NOMO-1 (cell line): ENCODE measurements around the gene PSKH1.

Experiments
- DNase-seq, 2 experiments: peaks; one replicate each; lab custom pipeline; 2025; ENCODE audit not compliant: unreplicated experiment in 2 of 2; lab: John Stamatoyannopoulos, UW

PSKH1 gene

DNA sequence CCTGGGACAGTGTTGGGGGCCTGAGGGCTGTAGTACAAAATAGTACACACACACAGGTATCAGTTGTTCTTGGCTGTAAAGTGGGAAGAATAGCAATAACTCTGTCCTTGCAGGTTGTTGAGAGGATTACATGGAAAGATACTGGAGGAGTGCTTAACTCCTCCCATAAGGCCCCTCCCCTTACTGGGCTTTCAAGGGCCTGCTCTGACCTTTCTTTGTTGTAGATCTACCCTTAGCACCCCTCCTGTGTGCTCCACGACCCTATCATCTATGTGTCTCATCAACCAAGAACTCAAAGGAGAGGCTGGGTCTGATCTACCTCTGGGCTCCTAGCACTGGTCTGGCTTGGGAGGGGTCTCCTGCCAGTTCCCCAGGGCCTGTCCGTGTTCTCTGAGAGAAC is 28.5 kb upstream of the PSKH1 start:
- DNase-seq, result no peak

DNA sequence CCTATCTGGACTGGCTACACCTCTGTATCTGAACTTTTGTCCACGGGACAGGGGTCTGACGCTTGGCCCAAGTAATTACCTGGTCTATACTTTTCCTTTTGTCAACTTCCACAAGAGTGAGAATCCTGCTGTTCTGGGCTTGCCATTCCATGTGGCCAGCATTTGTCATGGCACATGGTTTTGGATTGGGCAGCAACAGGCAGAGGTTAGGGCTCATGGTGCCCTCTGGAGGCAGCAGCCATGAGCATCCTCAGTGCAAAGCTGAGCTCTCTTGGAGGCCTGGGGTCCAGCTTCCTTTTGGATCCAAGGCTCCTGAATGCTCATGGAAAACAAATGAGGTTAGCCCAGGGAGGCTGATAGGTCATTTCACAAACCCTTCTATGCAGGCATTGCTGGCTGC is 27.7 kb upstream of the PSKH1 start:
- DNase-seq, result peak in 1 of 2 experiments; percentile 5

DNA sequence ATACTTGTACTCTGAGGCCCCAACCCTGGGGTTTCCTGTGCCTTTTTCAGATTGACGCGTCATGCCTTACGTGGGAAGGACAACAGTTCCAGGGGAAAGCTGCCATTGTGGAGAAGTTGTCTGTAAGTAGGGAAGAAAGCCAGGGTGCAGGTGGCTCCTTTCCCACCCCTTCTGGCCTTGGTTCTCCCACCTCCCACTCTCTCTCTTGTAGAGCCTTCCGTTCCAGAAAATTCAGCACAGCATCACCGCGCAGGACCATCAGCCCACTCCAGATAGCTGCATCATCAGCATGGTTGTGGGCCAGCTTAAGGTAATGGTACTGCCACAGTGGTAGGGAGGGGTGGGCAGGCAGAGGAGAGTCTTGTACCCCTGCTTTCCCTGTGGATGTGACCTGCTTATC is 24.8 kb upstream of the PSKH1 start:
- no peak for DNase-seq

DNA sequence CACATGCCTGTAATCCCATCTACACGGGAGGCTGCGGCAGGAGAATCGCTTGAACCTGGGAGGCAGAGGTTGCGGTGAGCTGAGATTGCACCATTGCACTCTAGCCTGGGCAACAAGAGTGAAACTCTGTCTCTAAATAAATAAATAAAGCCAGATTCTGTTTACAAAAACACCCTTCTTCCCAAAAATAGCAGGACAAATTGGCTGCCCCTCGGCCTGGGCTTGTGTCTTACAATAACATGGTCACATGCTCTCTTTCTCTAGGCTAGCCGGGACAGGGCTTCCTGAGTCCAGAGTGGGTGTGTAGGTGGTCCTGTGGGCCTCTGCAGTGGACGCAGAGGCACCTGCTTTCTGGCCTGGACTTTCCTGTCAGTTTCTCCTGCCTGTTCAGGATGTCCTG is 23.4 kb upstream of the PSKH1 start:
- no peak for DNase-seq

DNA sequence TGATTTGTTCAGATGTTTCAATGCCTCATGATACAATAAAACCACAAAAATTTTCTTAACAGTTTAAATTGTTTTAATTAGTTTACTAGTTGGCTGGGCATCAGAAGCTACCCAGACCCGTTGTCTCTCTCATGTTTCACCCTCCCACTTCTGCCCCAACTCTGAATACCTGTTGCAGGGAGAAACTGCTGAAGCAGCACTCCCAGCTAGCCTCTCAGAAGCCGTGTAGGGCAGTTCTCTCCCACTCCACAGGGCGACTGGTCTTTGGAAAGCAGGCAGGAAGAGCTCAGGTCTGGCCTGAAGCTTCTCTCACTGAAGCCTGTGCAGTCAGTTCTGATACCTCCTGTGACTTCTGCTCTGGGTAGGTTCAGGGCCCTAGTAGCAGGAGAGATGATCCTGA is 21.8 kb upstream of the PSKH1 start:
- DNase-seq, result no peak

DNA sequence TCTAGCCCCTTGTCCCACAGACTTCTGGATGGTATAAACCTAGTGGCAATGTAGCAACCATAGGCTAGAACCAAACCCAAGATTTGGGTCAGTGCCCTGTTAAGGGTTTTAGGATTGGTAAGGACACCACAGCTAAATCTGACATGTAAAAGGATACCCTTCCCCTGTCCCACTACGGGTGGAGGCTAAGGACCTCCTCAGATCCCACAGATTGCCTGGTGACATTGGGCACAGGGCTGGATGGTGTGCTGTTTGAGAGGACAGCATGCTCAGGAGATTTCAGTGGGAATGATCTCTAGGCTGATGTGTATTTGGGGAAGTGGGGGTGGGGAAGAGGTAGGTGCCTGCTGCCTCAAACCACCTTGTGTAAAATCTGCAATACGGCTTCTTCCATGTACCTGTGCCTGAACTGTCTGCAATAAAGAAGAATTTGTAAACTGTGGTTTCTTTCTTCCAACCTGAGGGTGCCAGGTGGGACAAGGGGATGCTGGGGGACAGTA is 20.9 kb upstream of the PSKH1 start:
- DNase-seq, result no peak

DNA sequence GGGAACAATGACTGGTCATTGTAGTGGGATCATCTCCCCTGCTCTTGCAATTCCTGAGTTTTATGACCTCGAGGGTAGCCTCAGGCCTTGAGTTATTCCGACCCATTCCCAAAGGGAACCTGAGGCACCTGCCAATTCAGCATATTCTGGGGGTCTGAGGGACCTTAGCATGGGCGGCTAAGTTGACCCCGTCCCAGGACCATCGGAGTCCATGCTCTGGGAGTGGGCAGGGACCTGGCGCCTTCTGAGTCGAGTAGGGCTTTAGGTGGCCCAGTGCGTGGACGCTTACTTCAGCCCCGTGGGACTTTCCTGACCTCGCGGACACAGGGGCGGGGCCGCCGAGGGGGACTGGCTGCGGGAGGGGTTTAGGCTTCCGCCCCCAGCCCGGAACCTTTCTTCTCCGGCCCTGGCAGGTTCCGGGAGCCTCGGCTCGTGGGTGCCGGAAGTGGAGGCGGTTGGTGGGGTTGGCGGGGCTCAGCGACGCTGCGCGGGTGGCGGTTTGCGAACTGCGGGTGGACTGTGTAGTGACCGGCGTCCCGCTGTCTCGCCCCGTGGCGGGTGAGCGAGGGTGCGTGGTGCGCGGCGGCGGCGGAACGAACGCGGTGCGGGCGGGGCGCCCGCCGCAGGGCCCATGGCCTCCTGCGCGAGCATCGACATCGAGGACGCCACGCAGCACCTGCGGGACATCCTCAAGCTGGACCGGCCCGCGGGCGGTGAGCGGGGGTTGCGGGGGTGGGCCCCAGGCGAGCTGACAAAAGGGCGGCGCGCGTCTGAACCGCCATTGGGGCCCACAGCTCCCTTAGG is 20.2 kb upstream of the PSKH1 start, which contains the start of gene EDC4:
Gene EDC4, plus strand, starts transcription at position 422 of the 804 bp plus-strand sequence. Its CDS starts 210 bp downstream, at position 632.
- peak; percentile 46 to 75 for DNase-seq

DNA sequence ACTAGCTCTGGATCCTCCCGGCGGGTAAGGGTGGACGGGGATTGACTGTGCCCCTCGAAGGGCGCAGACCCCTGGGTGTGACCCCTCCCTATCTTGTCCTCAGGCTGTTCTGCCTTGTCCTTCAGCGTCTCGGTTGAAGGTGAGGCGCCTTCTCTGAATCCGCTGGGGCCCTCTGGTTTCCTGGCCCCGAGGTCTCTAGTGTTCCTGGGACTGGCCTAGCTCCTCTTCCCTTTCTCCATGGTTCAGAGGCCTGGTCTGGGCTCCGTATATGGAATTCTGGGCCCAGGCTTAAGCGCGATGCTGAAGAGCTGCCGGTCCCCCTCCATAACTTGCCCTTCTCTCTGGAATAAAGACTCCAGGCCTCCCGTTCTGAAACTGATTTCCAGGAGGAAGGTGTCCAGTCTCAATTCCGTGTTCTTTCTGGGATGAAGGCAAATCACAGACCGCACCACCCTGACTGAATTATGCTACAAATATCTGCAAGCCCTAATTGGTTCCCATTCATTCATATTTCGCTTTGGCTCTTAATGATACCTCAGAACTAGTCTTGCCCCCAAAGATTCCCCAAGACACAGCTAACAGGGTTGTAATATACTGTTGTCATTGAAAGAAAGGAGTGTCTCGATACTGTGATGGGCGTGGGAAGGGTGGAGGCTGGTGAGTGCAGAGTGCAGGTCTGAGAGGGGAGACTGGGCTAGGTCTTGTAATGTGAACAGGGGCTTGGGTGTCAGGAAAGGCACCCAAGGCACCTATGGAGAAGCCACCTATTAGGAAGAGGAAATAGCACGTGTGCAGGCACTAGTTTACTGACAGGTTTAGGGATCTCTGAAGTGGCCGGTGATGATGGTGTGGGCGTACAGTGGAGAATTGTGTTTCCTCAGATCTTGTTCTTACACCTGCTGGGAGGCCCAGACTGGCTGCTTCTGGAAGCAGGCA is 19.4 kb upstream of the PSKH1 start:
- DNase-seq, result no peak

DNA sequence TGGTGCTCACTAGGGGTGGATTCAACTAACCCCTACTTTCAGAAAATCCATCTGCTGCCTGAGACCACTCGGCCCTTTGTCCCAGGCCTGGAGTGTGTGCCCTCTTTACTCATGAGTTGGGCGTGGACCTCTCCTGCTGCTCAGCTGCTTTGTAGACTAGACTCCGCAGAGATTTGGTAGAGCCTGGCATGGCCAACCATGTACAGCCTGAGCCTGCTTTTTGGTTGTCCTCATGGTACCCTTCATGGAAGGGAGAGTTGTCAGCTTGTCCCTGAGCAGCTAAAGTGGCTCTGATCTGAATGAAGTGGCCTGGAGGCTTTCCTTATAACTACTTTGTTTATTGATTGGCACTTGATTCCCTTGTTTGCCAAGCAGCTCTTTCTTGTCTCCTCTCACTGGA is 18.7 kb upstream of the PSKH1 start:
- no peak for DNase-seq

DNA sequence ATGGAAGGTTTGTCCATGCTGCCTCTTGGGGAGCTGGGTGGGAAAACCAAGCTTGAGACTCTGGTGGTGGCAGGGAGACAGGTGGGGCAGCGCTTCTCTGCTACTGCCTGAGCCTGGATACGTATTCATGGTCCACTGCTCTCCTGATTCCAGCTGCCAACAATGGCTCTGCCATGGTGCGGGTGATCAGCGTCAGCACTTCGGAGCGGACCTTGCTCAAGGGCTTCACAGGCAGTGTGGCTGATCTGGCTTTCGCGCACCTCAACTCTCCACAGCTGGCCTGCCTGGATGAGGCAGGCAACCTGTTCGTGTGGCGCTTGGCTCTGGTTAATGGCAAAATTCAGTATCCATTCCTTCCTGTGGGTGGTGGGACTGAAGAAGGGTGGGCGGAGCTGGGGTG is 16.0 kb upstream of the PSKH1 start:
- DNase-seq, result no peak

DNA sequence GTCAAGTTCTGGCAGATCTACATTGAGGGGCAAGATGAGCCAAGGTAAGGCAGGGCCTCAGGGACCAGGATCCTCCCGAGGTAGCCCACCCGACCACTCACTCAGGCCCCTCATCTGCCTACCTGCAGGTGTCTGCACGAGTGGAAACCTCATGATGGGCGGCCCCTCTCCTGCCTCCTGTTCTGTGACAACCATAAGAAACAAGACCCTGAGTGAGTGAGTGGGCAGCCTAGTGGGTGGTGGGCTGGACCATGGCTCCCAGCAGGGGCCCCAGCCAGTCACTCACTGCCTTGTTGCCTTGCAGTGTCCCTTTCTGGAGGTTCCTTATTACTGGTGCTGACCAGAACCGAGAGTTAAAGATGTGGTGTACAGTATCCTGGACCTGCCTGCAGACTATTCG is 14.8 kb upstream of the PSKH1 start:
- DNase-seq, result no peak

DNA sequence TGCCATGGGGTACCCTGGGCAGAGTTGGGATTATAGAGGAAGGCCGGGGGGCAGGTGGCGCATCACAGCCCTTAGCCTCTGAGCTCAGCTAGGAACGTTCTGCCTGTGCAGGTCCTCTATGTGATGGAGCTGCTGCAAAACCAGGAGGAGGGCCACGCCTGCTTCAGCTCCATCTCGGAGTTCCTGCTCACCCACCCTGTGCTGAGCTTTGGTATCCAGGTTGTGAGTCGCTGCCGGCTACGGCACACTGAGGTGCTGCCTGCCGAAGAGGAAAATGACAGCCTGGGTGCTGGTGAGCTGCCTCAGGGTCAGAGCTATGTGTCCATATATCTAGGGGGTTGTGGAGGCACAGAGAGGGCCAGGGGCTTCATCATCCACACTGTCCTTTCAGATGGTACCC is 14.2 kb upstream of the PSKH1 start:
- no peak for DNase-seq

DNA sequence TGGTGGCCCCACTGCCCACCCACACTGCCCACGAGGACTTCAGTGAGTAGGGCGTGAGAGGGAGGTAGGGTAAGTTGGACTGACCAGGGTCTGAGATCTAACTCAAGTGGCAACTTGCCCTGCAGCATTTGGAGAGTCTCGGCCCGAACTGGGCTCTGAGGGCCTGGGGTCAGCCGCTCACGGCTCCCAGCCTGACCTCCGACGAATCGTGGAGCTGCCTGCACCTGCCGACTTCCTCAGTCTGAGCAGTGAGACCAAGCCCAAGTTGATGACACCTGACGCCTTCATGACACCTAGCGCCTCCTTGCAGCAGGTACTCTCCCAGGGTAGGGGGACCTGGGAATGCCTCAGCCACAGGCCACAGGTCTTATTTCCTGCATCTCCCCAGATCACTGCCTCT is 13.6 kb upstream of the PSKH1 start:
- DNase-seq, result no peak

DNA sequence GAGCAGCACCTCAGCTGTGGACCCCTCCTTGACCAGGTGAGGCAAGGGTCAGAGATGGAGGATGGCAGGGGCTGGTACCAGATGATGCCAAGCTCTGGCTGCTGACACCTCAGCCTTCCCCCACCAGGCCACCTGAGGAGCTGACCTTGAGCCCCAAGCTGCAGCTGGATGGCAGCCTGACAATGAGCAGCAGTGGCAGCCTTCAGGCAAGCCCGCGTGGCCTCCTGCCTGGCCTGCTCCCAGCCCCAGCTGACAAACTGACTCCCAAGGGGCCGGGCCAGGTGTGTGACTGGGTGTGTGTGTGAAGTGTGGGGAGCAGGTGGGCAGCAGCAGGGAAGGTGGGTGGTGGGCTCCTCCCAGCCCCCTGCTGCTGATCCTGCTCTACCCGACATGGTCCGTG is 13.1 kb upstream of the PSKH1 start:
- no peak for DNase-seq

DNA sequence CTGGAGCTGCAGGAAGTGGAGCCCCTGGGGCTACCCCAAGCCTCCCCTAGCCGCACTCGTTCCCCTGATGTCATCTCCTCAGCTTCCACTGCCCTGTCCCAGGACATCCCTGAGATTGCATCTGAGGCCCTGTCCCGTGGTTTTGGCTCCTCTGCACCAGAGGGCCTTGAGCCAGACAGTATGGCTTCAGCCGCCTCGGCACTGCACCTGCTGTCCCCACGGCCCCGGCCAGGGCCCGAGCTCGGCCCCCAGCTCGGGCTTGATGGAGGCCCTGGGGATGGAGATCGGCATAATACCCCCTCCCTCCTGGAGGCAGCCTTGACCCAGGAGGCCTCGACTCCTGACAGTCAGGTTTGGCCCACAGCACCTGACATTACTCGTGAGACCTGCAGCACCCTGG is 12.5 kb upstream of the PSKH1 start:
- no peak for DNase-seq

DNA sequence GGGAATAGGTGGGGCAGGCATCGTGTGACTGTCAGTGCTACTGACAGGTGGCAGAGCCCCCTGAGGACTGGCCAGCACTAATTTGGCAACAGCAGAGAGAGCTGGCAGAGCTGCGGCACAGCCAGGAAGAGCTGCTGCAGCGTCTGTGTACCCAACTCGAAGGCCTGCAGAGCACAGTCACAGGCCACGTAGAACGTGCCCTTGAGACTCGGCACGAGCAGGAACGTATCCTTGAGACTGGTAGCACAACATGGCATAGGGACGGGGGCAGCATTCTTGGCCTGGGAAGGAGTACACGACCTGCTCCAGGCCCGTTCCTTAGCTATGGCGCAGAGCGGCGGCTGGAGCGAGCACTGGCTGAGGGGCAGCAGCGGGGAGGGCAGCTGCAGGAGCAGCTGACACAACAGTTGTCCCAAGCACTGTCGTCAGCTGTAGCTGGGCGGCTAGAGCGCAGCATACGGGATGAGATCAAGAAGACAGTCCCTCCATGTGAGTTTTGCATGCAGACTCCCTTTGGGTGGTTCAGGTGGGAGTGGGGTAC is 11.4 kb upstream of the PSKH1 start:
- DNase-seq, result no peak

DNA sequence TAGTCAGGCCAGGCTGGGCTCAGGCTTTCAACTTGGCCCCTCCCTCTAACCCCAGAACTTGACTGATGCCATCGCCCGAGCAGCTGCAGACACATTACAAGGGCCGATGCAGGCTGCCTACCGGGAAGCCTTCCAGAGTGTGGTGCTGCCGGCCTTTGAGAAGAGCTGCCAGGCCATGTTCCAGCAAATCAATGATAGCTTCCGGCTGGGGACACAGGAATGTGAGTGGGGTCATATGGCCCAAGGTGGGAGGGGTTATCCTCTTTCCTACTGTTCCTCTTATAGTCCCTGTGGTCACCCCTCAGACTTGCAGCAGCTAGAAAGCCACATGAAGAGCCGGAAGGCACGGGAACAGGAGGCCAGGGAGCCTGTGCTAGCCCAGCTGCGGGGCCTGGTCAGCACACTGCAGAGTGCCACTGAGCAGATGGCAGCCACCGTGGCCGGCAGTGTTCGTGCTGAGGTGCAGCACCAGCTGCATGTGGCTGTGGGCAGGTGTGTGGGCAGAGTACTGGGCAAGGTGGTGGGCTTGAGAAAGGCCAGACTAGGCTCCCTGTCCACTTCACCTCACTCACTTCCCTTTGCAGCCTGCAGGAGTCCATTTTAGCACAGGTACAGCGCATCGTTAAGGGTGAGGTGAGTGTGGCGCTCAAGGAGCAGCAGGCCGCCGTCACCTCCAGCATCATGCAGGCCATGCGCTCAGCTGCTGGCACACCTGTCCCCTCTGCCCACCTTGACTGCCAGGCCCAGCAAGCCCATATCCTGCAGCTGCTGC is 10.5 kb upstream of the PSKH1 start:
- DNase-seq, result no peak

DNA sequence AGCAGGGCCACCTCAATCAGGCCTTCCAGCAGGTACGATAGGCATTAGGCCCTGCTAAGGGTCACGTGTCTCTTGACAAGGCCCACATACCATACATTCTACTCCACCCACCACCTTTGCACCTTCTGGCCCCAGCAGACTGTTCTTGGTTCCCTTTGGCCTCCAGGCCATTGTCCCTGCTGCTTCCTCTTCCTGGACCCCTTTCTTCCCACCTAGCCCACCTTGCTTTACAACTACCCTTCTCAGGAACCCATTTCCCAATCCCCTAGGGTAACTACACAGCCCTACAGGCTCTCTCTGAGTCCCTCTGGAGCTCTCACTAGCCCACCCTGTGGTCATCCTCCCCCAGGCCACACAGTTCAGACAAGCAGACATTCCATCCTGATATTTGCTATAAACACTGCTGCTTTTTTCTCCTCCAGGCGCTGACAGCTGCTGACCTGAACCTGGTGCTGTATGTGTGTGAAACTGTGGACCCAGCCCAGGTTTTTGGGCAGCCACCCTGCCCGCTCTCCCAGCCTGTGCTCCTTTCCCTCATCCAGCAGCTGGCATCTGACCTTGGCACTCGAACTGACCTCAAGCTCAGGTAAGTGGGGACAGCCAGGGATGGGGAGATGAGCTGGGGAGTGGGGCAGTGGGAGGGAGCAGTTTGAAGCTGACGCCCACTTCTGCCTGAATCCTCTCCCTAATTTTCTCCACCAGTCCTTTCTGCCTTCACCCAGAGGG is 9.7 kb upstream of the PSKH1 start:
- DNase-seq, result peak in 1 of 2 experiments; percentile 28

DNA sequence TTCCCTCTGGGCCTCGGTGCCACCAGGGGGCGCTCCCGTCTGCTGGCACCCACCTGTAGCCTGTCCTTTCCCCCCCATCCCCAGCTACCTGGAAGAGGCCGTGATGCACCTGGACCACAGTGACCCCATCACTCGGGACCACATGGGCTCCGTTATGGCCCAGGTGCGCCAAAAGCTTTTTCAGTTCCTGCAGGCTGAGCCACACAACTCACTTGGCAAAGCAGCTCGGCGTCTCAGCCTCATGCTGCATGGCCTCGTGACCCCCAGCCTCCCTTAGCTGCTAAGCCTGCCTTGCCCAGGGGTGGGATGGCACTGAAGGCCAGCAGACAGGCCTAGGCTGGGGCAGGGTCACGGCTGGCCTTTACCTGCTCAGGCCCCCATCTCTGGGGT is 9.2 kb upstream of the PSKH1 start:
- no peak for DNase-seq

DNA sequence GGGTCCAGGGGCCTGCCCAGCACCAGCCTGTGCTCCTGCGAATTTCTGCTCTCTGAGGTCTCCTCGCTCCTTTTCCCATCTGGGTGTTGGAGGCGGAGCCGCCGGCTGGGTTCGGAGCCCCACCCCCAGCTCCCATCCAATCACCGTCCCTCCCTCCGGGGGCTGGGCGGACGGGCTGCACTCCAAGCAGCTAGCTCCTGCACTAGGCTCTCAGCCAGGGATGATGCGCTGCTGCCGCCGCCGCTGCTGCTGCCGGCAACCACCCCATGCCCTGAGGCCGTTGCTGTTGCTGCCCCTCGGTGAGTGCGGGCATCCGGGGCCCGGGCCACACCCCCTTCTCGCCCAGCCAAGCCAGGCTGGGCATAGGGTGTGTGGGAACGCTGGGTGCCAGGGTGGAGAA is 8.4 kb upstream of the PSKH1 start, which contains the start of gene NRN1L:
Gene NRN1L, plus strand, starts transcription at position 202 of the 400 bp plus-strand sequence. Its CDS starts 19 bp downstream, at position 221.
- no peak for DNase-seq
